Measurements from ENCODE around the gene SCAMP3. TPM values are rescaled to one million over a fixed set of nuclear protein-coding genes. Genes with fewer than 3 reads are reported as not detected.

SCAMP3 gene
- total RNA-seq, 1 experiment from 2014 or later: 64.2 TPM

- intact Hi-C loops (cut with micrococcal nuclease): no loop called here
- H3K27me3 ChIP-seq (ENCODE audit: insufficient read depth, low read length): no peaks in the 10 kb centered on the region
- H3K9me2 ChIP-seq (ENCODE audit: insufficient read depth): no peaks in the 10 kb centered on the region
- no peaks in the 10 kb centered on the region for H4K20me1 ChIP-seq (ENCODE audit: insufficient read depth)
- CTCF ChIA-PET: no interaction called here
- ATAC-seq (no peak), DNase-seq (ENCODE audit: low read depth, low spot score) (no peak)
- no peak overlapping the region for H3K27ac ChIP-seq (ENCODE audit: low read depth, low read length)
- H3K9me3 ChIP-seq (ENCODE audit: control insufficient read depth in 1 of 2, insufficient read depth in 1 of 2, low read depth in 1 of 2, low read length in 2 of 2): no peaks in the 10 kb centered on the region
- H3K9ac ChIP-seq (ENCODE audit: low read length): no peak overlapping the region
- H3K4me3 ChIP-seq (replicated peaks in 1 of 2; ENCODE audit: low read depth in 1 of 2, low read length in 2 of 2): no peak overlapping the region
- H3K36me3 ChIP-seq (ENCODE audit: control insufficient read depth in 1 of 2, insufficient read depth in 2 of 2, low read length in 2 of 2): no peaks in the 10 kb centered on the region
- RAD21 ChIA-PET (ENCODE audit: low non-redundant PET in 1 of 2, low total read pairs in 2 of 2, uncharacterized antibody in 2 of 2, unreplicated experiment in 2 of 2): interaction anchor here in 1 of 2 experiments (0.8 kb wide), 1 partner anchor 10 kb away, joined by 3 read pairs; the partner anchor contains the start of gene HCN3
- no TSS peak for BruUV-seq (replicated peaks)
- H2AFZ ChIP-seq (ENCODE audit: low read depth, low read length, poor library complexity, severe bottlenecking): no peak overlapping the region
- TF ChIP-seq POLR2AphosphoS5 (IDR thresholded peaks at IDR 0.05; ENCODE audit: low read depth, low read length) (no peak), EZH2phosphoT487 (IDR thresholded peaks at IDR 0.05; ENCODE audit: borderline replicate concordance) (no peak), YY1 (IDR thresholded peaks at IDR 0.05; ENCODE audit: extremely low read depth, insufficient replicate concordance, low read depth, low read length) (no peak), CEBPB (IDR thresholded peaks at IDR 0.05; ENCODE audit: low read depth) (no peak)
- H3K4me2 ChIP-seq (ENCODE audit: low read length): no peak overlapping the region
- no peaks in the 10 kb centered on the region for H3K79me2 ChIP-seq (ENCODE audit: insufficient read depth, low read length)
- H3K4me1 ChIP-seq (ENCODE audit: control insufficient read depth in 1 of 2, insufficient read depth in 2 of 2, low read length in 2 of 2): no peaks in the 10 kb centered on the region
- POLR2A ChIA-PET: no interaction called here
These were observed 24.4 kb upstream of the SCAMP3 start for GRCh38 chr1:155286544-155286943.

GRCh38 chr1:155285631-155286044 lies 23.5 kb upstream of the SCAMP3 start:
- H2AFZ ChIP-seq (ENCODE audit: low read depth, low read length, poor library complexity, severe bottlenecking): no peak overlapping the region
- H4K20me1 ChIP-seq (ENCODE audit: insufficient read depth): no peaks in the 10 kb centered on the region
- H3K4me1 ChIP-seq (ENCODE audit: control insufficient read depth in 1 of 2, insufficient read depth in 2 of 2, low read length in 2 of 2): no peaks in the 10 kb centered on the region
- POLR2A ChIA-PET: no interaction called here
- no peaks in the 10 kb centered on the region for H3K27me3 ChIP-seq (ENCODE audit: insufficient read depth, low read length)
- H3K79me2 ChIP-seq (ENCODE audit: insufficient read depth, low read length): no peaks in the 10 kb centered on the region
- H3K36me3 ChIP-seq (ENCODE audit: control insufficient read depth in 1 of 2, insufficient read depth in 2 of 2, low read length in 2 of 2): no peaks in the 10 kb centered on the region
- no peak for DNase-seq (ENCODE audit: low read depth, low spot score)
- no peaks in the 10 kb centered on the region for H3K9me3 ChIP-seq (ENCODE audit: control insufficient read depth in 1 of 2, insufficient read depth in 1 of 2, low read depth in 1 of 2, low read length in 2 of 2)
- intact Hi-C loops (cut with micrococcal nuclease): no loop called here
- no peaks in the 10 kb centered on the region for H3K9me2 ChIP-seq (ENCODE audit: insufficient read depth)
- CTCF ChIA-PET: no interaction called here
- no TSS peak for BruUV-seq (replicated peaks)
- no peak overlapping the region for H3K9ac ChIP-seq (ENCODE audit: low read length)
- H3K4me3 ChIP-seq (replicated peaks in 1 of 2; ENCODE audit: low read depth in 1 of 2, low read length in 2 of 2): no peak overlapping the region
- H3K27ac ChIP-seq (ENCODE audit: low read depth, low read length): no peak overlapping the region
- RAD21 ChIA-PET (ENCODE audit: low non-redundant PET in 1 of 2, low total read pairs in 2 of 2, uncharacterized antibody in 2 of 2, unreplicated experiment in 2 of 2): interaction anchor here in 1 of 2 experiments (0.8 kb wide), 1 partner anchor 9 kb away, joined by 3 read pairs; the partner anchor contains the start of gene HCN3
- no peak for ATAC-seq
- H3K4me2 ChIP-seq (ENCODE audit: low read length): no peak overlapping the region
- TF ChIP-seq POLR2A (IDR thresholded peaks at IDR 0.05; ENCODE audit: borderline replicate concordance, extremely low read depth, insufficient read depth, insufficient read length) (no peak), YY1 (IDR thresholded peaks at IDR 0.05; ENCODE audit: extremely low read depth, insufficient replicate concordance, low read depth, low read length) (no peak), CBX3 (IDR thresholded peaks at IDR 0.05; ENCODE audit: low read depth) (no peak), RAD21 (IDR thresholded peaks at IDR 0.05; ENCODE audit: low read depth) (no peak), EZH2phosphoT487 (IDR thresholded peaks at IDR 0.05; ENCODE audit: borderline replicate concordance) (no peak), EGR1 (IDR thresholded peaks at IDR 0.05; ENCODE audit: low read depth) (no peak), POLR2AphosphoS5 (IDR thresholded peaks at IDR 0.05; ENCODE audit: low read depth, low read length) (no peak), TCF7L2 (IDR thresholded peaks at IDR 0.05; ENCODE audit: borderline replicate concordance, extremely low read depth, insufficient read depth, insufficient read length) (no peak), FOSL1 (IDR thresholded peaks at IDR 0.05; ENCODE audit: low read depth) (no peak), ELF1 (IDR thresholded peaks at IDR 0.05; ENCODE audit: borderline replicate concordance, low read depth) (no peak), SIN3A (IDR thresholded peaks at IDR 0.05; ENCODE audit: low read depth) (no peak), JUND (IDR thresholded peaks at IDR 0.05) (no peak)
- TF ChIP-seq, protein P1, sequence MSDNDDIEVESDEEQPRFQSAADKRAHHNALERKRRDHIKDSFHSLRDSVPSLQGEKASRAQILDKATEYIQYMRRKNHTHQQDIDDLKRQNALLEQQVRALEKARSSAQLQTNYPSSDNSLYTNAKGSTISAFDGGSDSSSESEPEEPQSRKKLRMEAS (IDR thresholded peaks at IDR 0.05): no peak
- TF ChIP-seq, protein P2, sequence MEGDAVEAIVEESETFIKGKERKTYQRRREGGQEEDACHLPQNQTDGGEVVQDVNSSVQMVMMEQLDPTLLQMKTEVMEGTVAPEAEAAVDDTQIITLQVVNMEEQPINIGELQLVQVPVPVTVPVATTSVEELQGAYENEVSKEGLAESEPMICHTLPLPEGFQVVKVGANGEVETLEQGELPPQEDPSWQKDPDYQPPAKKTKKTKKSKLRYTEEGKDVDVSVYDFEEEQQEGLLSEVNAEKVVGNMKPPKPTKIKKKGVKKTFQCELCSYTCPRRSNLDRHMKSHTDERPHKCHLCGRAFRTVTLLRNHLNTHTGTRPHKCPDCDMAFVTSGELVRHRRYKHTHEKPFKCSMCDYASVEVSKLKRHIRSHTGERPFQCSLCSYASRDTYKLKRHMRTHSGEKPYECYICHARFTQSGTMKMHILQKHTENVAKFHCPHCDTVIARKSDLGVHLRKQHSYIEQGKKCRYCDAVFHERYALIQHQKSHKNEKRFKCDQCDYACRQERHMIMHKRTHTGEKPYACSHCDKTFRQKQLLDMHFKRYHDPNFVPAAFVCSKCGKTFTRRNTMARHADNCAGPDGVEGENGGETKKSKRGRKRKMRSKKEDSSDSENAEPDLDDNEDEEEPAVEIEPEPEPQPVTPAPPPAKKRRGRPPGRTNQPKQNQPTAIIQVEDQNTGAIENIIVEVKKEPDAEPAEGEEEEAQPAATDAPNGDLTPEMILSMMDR (IDR thresholded peaks at IDR 0.05 in 2 of 3, conservative IDR thresholded peaks at IDR 0.05 in 1 of 3; ENCODE audit: borderline replicate concordance in 1 of 3, insufficient read depth in 1 of 3, low read depth in 2 of 3, low read length in 2 of 3): no peak
- TF ChIP-seq, protein P3, sequence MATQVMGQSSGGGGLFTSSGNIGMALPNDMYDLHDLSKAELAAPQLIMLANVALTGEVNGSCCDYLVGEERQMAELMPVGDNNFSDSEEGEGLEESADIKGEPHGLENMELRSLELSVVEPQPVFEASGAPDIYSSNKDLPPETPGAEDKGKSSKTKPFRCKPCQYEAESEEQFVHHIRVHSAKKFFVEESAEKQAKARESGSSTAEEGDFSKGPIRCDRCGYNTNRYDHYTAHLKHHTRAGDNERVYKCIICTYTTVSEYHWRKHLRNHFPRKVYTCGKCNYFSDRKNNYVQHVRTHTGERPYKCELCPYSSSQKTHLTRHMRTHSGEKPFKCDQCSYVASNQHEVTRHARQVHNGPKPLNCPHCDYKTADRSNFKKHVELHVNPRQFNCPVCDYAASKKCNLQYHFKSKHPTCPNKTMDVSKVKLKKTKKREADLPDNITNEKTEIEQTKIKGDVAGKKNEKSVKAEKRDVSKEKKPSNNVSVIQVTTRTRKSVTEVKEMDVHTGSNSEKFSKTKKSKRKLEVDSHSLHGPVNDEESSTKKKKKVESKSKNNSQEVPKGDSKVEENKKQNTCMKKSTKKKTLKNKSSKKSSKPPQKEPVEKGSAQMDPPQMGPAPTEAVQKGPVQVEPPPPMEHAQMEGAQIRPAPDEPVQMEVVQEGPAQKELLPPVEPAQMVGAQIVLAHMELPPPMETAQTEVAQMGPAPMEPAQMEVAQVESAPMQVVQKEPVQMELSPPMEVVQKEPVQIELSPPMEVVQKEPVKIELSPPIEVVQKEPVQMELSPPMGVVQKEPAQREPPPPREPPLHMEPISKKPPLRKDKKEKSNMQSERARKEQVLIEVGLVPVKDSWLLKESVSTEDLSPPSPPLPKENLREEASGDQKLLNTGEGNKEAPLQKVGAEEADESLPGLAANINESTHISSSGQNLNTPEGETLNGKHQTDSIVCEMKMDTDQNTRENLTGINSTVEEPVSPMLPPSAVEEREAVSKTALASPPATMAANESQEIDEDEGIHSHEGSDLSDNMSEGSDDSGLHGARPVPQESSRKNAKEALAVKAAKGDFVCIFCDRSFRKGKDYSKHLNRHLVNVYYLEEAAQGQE (IDR thresholded peaks at IDR 0.05; ENCODE audit: low read depth): no peak
